H1 (cell line): ENCODE data around the gene MCHR1.

Source experiments
- ASH2L ChIP-seq: fragments of 200-600, 300-600 bp; sonication (generic); IDR thresholded peaks from one replicate; pipeline ENCODE4 v1.7.1; 2017; ENCODE audit warnings: low read length
- ATF3 ChIP-seq: IDR thresholded peaks from 2 replicates; pipeline ENCODE4 v1.6.1; 2011; ENCODE audit warnings: low read depth, mild to moderate bottlenecking, low read length; ENCODE audit not compliant: insufficient read depth
- EP300 ChIP-seq, 2 experiments: IDR thresholded peaks; 1 replicate in 1 of 2; 2 replicates in 1 of 2; pipeline ENCODE4 v1.6.1; 2011 to 2012; ENCODE audit warnings: low read depth in 2 of 2, low read length in 2 of 2, mild to moderate bottlenecking in 2 of 2, borderline replicate concordance in 1 of 2, inconsistent platforms in 1 of 2, moderate library complexity in 1 of 2
- EZH2 ChIP-seq: fragments of 200-600 bp; sonication (generic); IDR thresholded peaks from 2 replicates; pipeline ENCODE4 v1.7.1; 2012; ENCODE audit warnings: low read depth, mild to moderate bottlenecking, moderate library complexity, low read length, inconsistent platforms; ENCODE audit not compliant: severe bottlenecking
- HDAC6 ChIP-seq: IDR thresholded peaks from one replicate; pipeline ENCODE4 v1.7.1; 2012; ENCODE audit warnings: low read depth, mild to moderate bottlenecking, inconsistent platforms, low read length, moderate library complexity
- JUND ChIP-seq: IDR thresholded peaks from 2 replicates; pipeline ENCODE4 v1.6.1; 2011; ENCODE audit warnings: mild to moderate bottlenecking, improper control_type of control experiment, low read length
- KDM1A ChIP-seq: fragments of 200-600, 300-600 bp; sonication (generic); IDR thresholded peaks from 2 replicates; pipeline ENCODE4 v1.7.1; 2016; ENCODE audit warnings: mild to moderate bottlenecking, low read length, borderline replicate concordance
- POLR2AphosphoS5 ChIP-seq: IDR thresholded peaks from 2 replicates; pipeline ENCODE4 v1.6.1; 2011; ENCODE audit warnings: low read depth, low read length
- RFX5 ChIP-seq: IDR thresholded peaks from 2 replicates; pipeline ENCODE4 v1.6.1; 2011; ENCODE audit warnings: low read depth, low read length, improper control_type of control experiment, borderline replicate concordance
- RNF2 ChIP-seq: fragments of 200-900, 300-1000 bp; sonication (generic); IDR thresholded peaks from 2 replicates; pipeline ENCODE4 v1.7.1; 2016; ENCODE audit warnings: borderline replicate concordance, low read depth, mild to moderate bottlenecking, antibody characterized with exemption, low read length; ENCODE audit not compliant: poor library complexity, severe bottlenecking; ENCODE audit errors: missing control alignments
- SP1 ChIP-seq: IDR thresholded peaks from 2 replicates; pipeline ENCODE4 v1.6.1; 2011; ENCODE audit warnings: low read depth, low read length
- TAF1 ChIP-seq: IDR thresholded peaks from 2 replicates; pipeline ENCODE4 v1.6.1; 2011; ENCODE audit warnings: mild to moderate bottlenecking, low read depth, low read length
- TBP ChIP-seq: IDR thresholded peaks from 2 replicates; pipeline ENCODE4 v1.6.1; 2011; ENCODE audit warnings: low read depth, low read length, improper control_type of control experiment
- TF ChIP-seq, protein P1 (sequence below), 3 experiments: IDR thresholded peaks; 1 replicate in 2 of 3; 2 replicates in 1 of 3; pipeline versions ENCODE4 v1.5.1 to v1.6.1; 2011; ENCODE audit warnings: low read length in 3 of 3, mild to moderate bottlenecking in 3 of 3, inconsistent platforms in 2 of 3, low read depth in 1 of 3, moderate library complexity in 1 of 3; ENCODE audit not compliant: insufficient read depth in 1 of 3; ENCODE audit errors: control extremely low read depth in 1 of 3

- TF ChIP-seq ASH2L (no peak), ATF3 (no peak), TAF1 (no peak), EP300 (IDR thresholded peaks at IDR 0.05; ENCODE audit: borderline replicate concordance in 1 of 2, low read depth in 2 of 2, low read length in 2 of 2) (no peak), TBP (no peak), EZH2 (no peak), JUND (no peak), SP1 (no peak), RNF2 (no peak), POLR2AphosphoS5 (no peak), RFX5 (no peak), HDAC6 (no peak), KDM1A (no peak)
- TF ChIP-seq, protein P1, sequence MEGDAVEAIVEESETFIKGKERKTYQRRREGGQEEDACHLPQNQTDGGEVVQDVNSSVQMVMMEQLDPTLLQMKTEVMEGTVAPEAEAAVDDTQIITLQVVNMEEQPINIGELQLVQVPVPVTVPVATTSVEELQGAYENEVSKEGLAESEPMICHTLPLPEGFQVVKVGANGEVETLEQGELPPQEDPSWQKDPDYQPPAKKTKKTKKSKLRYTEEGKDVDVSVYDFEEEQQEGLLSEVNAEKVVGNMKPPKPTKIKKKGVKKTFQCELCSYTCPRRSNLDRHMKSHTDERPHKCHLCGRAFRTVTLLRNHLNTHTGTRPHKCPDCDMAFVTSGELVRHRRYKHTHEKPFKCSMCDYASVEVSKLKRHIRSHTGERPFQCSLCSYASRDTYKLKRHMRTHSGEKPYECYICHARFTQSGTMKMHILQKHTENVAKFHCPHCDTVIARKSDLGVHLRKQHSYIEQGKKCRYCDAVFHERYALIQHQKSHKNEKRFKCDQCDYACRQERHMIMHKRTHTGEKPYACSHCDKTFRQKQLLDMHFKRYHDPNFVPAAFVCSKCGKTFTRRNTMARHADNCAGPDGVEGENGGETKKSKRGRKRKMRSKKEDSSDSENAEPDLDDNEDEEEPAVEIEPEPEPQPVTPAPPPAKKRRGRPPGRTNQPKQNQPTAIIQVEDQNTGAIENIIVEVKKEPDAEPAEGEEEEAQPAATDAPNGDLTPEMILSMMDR (IDR thresholded peaks at IDR 0.05; ENCODE audit: control extremely low read depth in 1 of 3, insufficient read depth in 1 of 3, low read depth in 1 of 3, low read length in 3 of 3) = no peak
Measured at GRCh38 chr22:40716116-40716515, 36.8 kb downstream of the MCHR1 start.
